Fibroblast of peridontal ligament (primary cell): Measurements from ENCODE around the gene NAPEPLD.

Experiments used
- DNase-seq: peaks from one replicate; pipeline ENCODE4 v3.0.0-alpha.2; 2010; ENCODE audit errors: extremely low read depth

Gene NAPEPLD

DNA sequence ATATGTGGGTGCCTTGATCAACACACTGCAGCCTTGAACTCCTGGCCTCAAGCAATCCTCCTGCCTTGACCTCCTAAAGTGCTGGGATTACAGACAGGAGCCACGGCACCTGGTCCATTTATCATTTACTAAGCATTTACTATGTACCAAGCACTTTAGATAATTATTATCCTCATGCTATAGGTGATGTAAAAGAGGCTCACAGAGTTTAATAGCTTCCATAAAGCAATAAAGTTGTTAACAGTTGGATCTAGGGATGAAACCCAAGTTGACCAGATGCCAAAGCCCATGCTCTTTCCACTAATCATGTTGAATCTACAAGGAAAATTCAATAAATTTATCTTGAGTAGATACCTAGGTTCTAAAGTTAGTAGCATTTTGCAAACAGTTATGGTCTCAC, 5.0 kb downstream of the NAPEPLD start:
- DNase-seq, result no peak

DNA sequence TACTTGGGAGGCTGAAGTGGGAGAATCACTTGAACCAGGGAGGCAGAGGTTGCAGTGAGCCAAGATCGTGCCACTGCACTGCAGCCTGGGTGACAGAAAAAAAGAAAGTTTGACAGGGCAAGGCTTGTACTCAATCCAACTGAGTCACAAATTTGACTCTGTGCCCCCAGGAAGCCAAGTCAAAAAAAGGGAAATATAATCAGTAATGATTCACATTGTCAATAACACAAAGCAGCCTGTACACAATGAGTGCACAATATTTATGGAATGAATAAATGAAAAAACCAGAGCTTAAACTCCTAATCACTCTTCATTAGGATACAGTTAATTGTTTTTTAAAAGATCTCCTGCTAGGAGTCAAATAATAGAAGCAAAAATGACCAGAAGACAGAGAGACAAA, 6.4 kb downstream of the NAPEPLD start:
- no peak for DNase-seq

DNA sequence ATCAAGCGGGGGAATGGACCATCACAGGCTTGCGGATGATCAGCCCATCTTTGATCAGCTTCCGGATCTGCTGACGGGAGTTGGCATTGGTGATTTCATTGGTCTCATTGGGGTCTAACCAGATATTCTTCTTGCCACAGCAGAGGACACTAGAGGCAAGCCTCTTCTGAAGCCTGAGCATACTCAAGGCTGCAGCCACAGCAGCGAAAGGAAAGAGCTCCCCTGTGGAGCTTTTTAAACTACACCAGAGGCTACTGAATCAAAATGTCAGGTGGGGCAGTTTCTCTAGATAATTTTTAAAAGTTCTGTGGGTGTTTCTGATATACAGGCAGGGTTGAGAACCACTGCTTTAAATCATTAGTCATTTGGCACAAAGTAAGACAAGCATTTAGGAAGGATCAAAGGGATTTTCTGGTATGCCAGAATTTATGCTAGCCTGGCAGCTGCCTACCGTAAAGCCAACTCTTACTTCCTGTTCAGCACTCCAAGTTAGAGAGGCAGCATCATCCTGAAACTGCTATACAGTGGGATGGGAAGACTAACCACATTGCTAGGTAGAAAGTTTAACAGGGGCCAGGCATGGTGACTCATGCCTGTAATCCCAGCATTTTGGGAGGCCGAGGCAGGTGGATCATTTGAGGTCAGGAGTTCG, 7.0 kb downstream of the NAPEPLD start:
- no peak for DNase-seq

DNA sequence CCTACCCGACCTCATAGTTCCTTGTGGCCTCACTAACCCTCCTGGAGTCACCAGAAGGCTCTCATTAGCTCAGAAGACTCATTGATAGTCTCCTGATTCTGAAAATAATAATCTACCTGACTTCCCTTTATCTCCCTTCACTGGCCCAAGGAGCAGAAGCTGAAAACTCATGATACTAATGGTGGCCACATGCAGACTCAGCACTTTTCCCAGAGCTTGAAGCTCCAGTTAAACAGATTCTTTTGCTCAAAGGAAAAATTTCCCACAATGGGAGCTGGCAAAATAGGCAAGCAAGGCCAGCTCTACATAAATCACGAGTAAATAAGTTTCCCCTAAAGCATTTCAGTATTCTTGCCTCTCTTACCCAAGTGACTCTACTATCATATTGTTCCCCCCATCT, 8.2 kb downstream of the NAPEPLD start:
- no peak for DNase-seq

DNA sequence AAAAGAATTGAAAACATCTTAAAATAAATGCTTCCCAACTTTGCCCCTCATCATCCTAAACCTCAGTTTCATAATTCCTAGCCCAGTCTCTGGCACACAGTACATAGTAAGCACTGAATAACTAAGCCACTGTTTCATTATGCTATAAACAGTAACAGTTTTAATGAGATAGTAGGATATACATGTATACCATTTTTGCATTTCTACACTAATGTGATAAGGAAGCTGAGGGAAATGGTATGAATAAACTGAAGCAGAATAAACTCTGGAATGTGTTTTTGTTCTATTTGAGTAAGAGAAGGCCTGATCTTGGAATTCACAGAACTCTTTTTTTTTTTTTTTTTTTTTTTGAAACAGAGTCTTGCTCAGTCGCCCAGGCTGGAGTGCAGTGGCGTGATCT, 8.8 kb downstream of the NAPEPLD start:
- no peak for DNase-seq

DNA sequence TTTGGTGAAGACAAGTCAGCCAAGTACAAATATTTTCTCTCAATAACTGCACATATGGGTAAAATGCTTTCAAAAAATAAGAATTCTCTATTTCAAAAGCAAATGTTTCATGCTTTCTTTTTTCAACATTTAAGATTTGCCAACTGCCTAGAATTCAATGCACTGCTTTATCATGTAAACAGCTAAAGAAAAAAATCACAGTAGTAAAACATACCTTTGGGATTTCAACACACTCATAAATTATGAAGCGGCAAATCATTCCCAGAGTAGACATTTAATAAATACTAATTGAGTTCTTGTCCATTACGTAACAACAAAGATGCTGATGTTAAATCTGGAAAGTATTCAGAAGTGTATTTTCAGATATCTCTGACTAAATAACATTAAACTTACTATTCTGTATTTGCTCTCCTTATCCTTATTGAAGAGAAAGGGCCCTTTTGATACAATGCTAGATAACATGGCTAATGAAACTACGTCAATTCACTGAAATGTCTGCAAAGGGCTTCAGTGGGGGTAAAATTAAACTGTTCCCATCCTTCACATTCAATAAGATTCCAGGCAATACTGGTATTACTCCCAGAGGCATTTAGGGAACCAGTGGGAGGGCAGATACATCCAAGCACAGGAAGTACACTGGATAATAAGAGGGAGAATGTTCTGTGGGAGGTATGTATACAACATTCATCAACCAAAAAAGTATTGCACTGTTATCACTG, 13.9 kb downstream of the NAPEPLD start:
- no peak for DNase-seq

DNA sequence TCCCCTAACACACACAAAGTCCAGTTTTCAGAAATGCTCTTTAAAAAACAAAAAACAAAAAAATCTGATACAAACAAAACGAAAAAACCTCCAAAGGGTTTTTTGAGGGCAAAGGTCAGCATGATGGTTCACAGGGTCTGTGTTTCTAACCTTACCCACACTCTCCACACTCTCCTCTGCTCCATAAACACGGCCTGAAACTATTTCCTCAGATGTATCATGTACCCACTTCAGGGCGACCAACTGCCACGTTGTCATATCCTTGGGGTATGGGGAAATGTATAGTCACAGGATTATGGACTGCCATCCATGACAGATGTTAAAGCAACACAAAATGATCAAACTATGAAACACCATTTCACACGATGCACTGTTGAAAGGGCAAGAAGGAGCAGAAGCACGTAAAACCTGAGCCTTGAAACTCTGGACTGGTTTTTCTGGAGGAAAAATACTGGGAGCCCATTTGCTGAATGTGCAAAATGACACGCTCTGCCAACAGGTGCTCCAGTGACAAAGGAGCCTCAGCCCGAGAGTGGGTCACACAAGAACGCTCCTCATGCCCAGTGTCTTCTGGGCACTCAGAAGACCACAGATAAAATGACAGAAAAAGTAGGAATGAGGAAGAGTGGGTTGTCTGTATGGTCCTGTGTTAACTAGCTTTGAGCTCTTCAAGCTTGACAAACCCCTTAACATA, 15.8 kb downstream of the NAPEPLD start:
- DNase-seq, result no peak

DNA sequence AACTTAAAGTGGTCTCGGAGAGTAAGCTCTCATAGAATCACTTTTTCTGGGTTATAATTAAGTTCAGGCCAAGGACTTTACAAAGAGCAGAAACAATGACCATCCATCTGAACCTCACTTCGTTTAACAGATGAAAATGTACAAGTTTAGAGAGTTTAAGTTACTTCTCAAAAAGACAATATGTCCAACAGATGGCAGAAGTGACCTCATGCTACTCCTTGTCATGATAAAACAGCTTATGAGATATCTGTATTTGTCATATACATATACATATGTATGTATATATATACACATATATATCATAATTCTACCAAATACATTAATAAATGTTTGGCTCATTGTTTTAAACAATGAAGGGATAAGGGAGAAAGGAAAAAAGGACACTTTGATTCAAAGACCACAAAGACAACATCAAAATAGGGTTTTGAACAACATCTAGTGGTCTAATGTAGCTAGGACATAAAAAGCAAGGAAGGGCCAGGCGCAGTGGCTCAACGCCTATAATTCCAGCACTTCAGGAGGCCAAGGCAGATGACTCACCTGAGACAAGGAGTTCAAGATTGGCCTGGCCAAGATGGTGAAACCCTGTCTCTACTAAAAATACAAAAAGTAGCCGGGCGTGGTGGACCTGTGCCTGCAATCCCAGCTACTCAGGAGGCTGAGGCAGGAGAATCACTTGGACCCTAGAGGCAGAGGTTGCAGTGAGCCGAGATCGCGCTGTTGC, 17.8 kb downstream of the NAPEPLD start:
- DNase-seq, result no peak

DNA sequence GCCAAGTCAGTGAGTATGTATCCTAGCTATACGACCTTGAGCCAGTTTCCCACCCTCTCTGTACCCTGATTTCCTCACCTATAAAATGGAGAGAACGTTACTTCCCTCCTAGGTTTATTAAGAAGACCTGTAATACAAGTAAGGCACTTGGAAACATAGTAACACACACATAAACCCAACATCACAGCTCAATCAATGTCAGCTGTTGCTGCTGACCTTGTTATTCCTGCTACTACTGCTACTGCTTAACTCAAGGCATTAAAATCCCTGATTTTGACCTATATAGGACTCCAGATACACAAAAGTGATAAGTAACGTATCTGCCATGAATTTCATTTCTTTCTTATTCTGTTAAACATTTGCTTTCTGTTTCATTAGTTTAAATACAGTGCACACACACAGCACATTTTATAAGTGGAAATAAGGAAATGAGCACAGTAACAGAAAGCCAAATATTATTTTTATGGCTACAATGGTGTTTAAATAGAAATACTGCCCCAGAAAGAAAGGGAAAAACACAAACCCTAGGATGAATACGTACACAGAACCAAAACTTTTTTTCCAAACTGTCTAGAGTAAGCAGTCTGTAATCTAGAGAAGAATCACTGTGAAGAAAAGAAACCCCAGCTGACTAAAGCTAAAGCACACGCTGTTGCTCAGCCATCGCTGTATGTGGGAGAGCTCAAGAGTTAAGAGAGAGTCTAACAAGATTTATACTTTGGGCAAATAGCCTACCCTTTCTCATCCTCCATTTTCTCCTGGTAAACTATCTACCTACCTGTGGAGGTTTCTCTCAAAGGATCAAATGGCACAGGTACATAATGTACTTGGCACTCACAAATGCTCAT, 19.0 kb downstream of the NAPEPLD start:
- peak; percentile 43 for DNase-seq

DNA sequence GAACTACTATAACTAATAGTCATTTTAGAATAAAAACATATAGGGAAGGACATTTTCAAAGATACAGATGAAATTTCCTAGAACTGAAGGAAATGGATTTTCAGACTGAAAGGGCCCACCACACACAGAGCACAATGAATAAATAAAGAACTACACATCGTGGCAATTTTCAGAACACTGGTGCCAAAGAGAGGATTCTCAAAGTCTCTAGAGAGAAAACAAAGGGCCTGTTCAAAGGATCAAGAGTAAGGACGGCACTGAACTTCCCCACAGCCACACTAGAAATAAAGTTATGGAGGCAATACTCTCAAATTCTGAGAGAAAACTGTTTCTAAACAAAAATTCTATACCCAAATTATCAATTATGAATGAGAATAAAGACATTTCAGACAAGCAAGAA, 21.9 kb downstream of the NAPEPLD start:
- no peak for DNase-seq

DNA sequence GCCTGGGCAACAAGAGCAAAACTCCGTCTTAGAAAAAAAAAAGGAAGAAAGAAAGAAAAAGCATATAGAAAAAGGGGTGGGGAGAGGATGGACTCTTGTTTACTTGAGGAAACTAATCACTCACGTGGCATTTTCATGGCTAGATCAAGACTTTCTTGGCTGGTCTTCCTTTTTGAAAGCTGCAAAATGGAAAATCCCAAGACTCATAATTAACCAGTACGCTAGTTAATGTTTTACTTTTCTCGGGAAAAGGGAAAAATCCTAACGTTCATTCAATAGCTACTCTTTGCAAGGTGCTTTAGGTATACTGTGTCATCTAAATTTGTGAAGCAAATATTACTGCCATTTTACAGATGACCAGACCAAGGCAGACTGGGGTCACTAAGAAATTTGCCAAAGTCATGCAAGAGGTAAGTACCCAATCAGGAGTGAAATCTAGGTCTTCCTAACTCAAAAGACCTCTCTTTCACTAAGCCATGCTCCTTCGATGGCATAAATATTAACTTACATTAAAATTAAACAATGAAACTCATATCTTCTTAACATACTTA, 24.4 kb downstream of the NAPEPLD start:
- no peak for DNase-seq

DNA sequence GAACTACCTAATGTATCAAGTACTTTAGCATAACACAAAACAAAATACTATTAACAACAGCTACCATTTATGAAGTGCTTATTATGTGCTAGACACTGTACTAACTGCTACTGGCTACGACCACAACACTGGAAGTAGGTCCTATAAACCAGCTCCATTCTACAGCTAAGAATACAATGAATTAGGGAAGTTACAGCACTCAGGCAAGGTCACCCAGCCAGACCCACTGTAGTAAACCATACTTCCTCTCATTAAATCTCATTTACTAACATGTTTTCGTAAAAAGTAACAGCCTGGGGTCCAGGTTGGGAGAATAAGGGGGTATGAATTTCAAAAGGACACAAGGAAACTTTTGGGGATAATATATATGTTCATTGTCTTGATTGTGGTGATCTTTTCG, 25.4 kb downstream of the NAPEPLD start:
- DNase-seq, result no peak

DNA sequence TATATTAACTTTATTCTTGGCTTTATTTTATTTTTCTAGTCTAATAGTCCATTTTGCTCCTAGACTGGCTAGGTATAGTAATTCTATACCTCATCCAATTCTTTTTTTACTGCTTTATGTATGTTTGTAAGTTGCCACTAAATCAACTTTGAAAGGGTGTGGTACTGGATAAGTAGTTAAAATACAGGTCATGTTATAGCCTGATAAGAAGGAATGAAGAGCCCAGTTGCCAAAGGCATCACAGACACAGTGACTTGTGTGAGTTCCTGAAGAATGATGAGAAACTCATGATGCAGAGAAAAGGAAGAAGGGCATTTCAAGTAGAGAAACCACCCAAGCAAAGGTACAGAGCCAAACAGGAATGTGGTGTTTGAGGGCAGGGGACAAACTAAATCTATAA, 27.3 kb downstream of the NAPEPLD start:
- no peak for DNase-seq

DNA sequence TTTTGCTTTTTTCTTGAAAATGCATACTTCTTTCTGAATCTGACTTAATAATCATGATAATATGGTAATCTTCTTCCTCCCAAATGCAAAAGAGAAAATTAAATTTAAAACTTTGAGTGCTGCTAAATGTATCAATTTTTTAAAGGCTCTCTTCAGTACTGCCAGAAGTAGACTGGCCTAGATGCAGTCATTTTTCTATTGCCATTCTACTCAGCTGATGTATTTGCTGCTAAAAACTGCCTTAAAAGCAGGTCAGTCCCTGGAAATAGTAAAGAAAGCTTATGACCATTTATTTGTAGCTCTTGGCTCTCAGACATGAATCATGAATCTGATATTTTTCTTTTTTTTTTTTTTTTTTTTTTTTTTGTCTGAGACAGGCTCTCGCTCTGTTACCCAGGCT, 28.5 kb downstream of the NAPEPLD start:
- peak; percentile 45 for DNase-seq

DNA sequence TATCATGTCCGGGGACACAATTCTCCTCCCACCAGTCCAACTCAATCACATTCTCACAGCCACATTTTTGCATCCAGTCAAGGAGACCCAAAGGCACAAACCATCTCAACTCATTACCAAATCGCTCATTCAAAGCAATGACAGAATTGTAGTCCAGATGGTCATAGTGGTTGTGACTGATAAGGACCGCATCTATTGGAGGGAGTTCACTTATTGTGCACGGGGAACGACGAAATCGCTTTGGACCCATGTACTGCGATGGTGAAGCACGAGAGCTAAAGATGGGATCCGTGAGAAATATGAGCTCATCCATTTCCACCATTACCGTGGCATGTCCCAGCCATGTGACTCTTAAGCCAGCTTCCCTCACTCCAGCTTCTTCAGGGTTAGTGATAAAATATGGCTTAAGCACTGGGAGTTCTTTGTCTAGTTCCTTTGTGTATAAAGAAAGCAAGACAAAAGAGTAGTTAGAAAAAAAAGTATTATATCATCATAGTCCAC, 29.1 kb downstream of the NAPEPLD start:
- DNase-seq, result no peak

DNA sequence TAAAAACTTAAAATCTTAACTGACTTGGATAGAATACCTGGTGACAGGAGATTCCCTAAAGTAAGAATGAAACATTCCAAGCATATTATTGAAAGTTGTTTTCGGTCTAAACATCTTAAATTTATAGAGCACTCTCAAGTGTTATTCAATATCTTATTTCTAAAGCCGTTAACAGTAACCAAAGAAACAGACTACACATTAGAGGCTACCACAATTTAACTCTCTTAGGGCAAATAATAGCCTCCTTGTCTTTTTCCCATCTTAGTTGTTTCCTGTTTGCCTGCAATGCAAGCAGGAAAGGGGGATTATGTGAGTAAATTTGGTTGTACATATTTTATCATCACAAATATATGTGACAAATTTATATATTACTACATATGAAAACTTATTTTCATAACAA, 31.4 kb downstream of the NAPEPLD start:
- DNase-seq, result no peak

DNA sequence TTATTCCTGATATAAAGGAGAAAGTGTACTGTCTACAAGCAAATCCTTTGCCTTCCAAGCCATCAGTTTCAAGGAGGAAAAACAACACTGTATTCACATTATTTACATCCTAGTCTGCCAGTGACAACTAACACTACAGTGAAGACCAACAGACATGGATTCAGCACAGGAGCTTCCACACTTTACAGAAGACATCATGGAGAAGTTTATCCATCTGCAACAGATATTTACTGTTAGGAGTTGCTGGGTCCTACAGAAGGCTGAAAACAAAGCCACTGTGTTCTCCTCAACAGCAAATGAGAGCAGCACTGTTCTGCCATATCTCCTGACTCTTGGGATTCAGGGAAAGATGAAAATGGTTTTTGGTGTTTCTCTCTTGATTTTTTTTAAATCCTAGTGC, 31.9 kb downstream of the NAPEPLD start:
- DNase-seq, result no peak

DNA sequence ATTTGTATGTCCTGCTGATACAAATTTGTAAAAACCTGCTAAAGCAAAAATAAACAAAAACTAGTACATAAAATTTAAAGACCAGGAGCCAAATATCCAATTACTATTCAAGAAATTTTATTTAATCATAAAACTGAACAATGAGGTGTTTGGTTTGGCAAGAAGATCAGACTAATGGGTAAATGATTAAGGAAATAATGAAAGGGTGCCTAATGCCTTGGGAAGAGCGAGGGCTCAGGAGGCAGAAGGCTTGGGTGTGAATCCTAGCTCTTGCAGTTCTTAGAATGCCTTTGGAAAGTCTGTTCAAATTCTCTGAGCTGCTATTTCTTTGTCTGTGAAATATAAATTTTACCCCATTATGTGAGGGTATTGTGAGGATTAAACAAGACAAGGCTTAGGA, 32.4 kb downstream of the NAPEPLD start:
- no peak for DNase-seq

DNA sequence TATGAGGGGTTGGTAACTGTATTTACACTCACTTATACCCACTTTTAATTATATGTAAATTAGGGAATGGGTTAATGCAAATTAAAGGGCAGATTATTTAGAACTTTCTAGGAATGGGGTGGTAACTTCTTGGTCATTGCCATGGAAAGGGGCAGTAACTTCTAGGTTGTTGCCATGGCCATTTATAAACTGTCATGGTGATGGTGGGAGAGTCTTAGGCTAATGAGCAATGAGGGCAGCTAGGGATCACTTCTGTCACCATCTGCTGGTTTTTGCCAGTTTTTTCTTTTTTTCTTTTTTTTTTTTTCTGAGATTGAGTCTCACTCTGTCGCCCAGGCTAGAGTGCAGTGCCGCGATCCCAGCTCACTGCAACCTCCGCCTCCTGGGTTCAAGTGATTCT, 33.1 kb downstream of the NAPEPLD start:
- no peak for DNase-seq

DNA sequence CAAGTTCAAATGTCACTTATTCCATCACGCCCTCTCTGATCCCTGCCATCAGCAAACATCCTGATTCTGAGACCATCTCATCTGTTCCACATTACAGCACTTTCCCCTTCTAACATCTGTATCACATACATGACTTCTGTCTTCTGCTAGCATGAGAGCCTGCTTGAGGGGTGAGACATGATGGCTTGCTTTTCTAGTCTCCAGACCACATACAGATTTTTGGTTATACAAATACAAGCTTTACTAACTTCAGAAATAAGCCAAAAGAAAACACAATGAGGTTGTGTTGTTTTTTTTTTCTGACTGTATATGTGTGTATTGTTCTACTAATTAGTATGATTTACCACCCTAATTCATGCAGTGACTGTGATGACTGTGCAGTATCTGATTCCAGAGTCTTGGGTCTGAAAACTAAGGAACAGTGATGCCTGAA, 34.3 kb downstream of the NAPEPLD start:
- DNase-seq, result peak; percentile 36

DNA sequence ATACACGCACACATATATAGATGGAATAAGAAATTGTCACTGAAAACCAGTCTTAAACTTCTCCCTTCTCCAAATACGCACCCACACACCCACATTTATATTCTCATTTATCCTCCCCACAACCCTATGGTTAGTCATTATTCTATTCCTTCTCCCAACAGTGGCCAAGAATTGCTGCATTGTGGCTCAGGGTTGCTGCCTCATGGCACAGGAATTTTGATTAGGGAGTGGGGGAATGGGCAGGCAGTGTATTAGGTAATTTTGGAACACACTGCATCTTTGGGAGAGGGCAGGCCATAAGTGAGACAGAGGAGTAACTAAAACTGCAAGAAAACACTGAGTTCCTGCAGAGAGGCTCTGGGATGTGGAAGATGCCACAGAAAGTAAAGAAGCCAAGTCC, 35.7 kb downstream of the NAPEPLD start:
- DNase-seq, result peak; percentile 97
